Thyroid gland (tissue), 4 donors: ENCODE measurements around the gene SQSTM1.

Experiments used
- CTCF ChIP-seq, 6 experiments: fragments of 200-600 bp in 3 of 6; fragments of 450-650 bp in 3 of 6; sonication (generic) in 3 of 6; IDR thresholded peaks; one replicate each; pipeline ENCODE4 v1.5.1; 2016 to 2019; ENCODE audit warnings: antibody characterized with exemption in 6 of 6, mild to moderate bottlenecking in 2 of 6, inconsistent platforms in 1 of 6, moderate library complexity in 1 of 6
- POLR2A ChIP-seq, 2 donors: fragments of 450-650 bp; IDR thresholded peaks; one replicate each; pipeline ENCODE4 v1.6.1; 2017; ENCODE audit warnings: antibody characterized with exemption in 2 of 2, mild to moderate bottlenecking in 2 of 2, moderate library complexity in 1 of 2

GRCh38 chr5:179830818-179831468 lies 10.2 kb downstream of the SQSTM1 start:
- TF ChIP-seq CTCF (IDR thresholded peaks at IDR 0.05) = no peak
- TF ChIP-seq POLR2A (IDR thresholded peaks at IDR 0.05) = no peak
